WTC11 (cell line): Measurements from ENCODE around the gene U2AF1L4. TPM values are rescaled to one million over a fixed set of nuclear protein-coding genes. Genes with fewer than 3 reads are reported as not detected.

Experiments
- ATAC-seq: fragments of 200-7000 bp; cut with Tn5 transposase; 2 replicates; pipeline ENCODE4 v1.10.0; 2021; ENCODE audit warnings: mild to moderate bottlenecking, moderate library complexity
- CTCF ChIA-PET: fragments of 300-600 bp; sonication (Branson Sonifier 250); formaldehyde crosslinking; loops from one replicate; lab custom pipeline; 2021; ENCODE audit warnings: antibody characterized with exemption; lab: Charles Lee
- POLR2A ChIA-PET: fragments of 350-600 bp; sonication (Branson Sonifier 250); formaldehyde crosslinking; loops from one replicate; lab custom pipeline; 2021; ENCODE audit warnings: antibody characterized with exemption; lab: Charles Lee
- DNase-seq: peaks from one replicate; pipeline ENCODE4 v3.0.0; 2021; ENCODE audit warnings: low spot score
- H3K27ac Mint-ChIP-seq: 2 replicates; pipeline ENCODE4 v1.8.0; 2021; ENCODE audit warnings: mixed read lengths
- H3K27me3 Mint-ChIP-seq: 2 replicates; pipeline ENCODE4 v1.8.0; 2021; ENCODE audit warnings: low read depth, mild to moderate bottlenecking, moderate library complexity, mixed read lengths
- H3K36me3 Mint-ChIP-seq: 2 replicates; pipeline ENCODE4 v1.8.0; 2021; ENCODE audit warnings: mixed read lengths
- H3K4me1 Mint-ChIP-seq: 2 replicates; pipeline ENCODE4 v1.8.0; 2022; ENCODE audit warnings: mixed read lengths
- H3K4me3 Mint-ChIP-seq: 2 replicates; pipeline ENCODE4 v1.8.0; 2021; ENCODE audit warnings: mild to moderate bottlenecking, moderate library complexity, mixed read lengths
- H3K9me3 Mint-ChIP-seq: 2 replicates; pipeline ENCODE4 v1.8.0; 2021; ENCODE audit warnings: mixed read lengths
- AFF4 ChIP-seq: sonication (generic); formaldehyde crosslinking; IDR thresholded peaks from 2 replicates; pipeline ENCODE4 v1.8.1; 2023; ENCODE audit warnings: mild to moderate bottlenecking, missing genetic modification reagents, borderline replicate concordance
- ARID4B ChIP-seq: sonication (generic); formaldehyde crosslinking; IDR thresholded peaks from 2 replicates; pipeline ENCODE4 v1.8.0; 2023; ENCODE audit warnings: missing genetic modification reagents, mild to moderate bottlenecking, borderline replicate concordance
- ATF2 ChIP-seq: sonication (generic); formaldehyde crosslinking; IDR thresholded peaks from 2 replicates; pipeline ENCODE4 v1.8.1; 2022; ENCODE audit warnings: low read depth, missing genetic modification reagents, borderline replicate concordance
- E2F4 ChIP-seq: sonication (generic); formaldehyde crosslinking; IDR thresholded peaks from 2 replicates; pipeline ENCODE4 v1.8.1; 2022; ENCODE audit warnings: low read depth, mild to moderate bottlenecking, moderate library complexity, missing genetic modification reagents, borderline replicate concordance
- ETV6 ChIP-seq: sonication (generic); formaldehyde crosslinking; IDR thresholded peaks from 2 replicates; pipeline ENCODE4 v1.8.1; 2022; ENCODE audit warnings: mild to moderate bottlenecking, missing genetic modification reagents
- FOXK1 ChIP-seq: sonication (generic); formaldehyde crosslinking; IDR thresholded peaks from 2 replicates; pipeline ENCODE4 v1.8.0; 2022; ENCODE audit warnings: mild to moderate bottlenecking, moderate library complexity, missing genetic modification reagents
- FOXP1 ChIP-seq: sonication (generic); formaldehyde crosslinking; IDR thresholded peaks from 2 replicates; pipeline ENCODE4 v1.8.0; 2022; ENCODE audit warnings: missing genetic modification reagents, mild to moderate bottlenecking, moderate library complexity, borderline replicate concordance
- GTF2I ChIP-seq: fragments of 250-450 bp; sonication (Bioruptor Pico); conservative IDR thresholded peaks from 2 replicates; pipeline ENCODE4 v1.4.0; 2021; ENCODE audit warnings: mild to moderate bottlenecking
- KAT7 ChIP-seq: sonication (generic); formaldehyde crosslinking; IDR thresholded peaks from 2 replicates; pipeline ENCODE4 v1.8.1; 2023; ENCODE audit warnings: missing genetic modification reagents, mild to moderate bottlenecking, borderline replicate concordance
- MAX ChIP-seq: sonication (generic); formaldehyde crosslinking; IDR thresholded peaks from 2 replicates; pipeline ENCODE4 v1.8.0; 2022; ENCODE audit warnings: mild to moderate bottlenecking, missing genetic modification reagents
- MLX ChIP-seq: sonication (generic); formaldehyde crosslinking; IDR thresholded peaks from 2 replicates; pipeline ENCODE4 v1.8.1; 2023; ENCODE audit warnings: mild to moderate bottlenecking, missing genetic modification reagents, moderate library complexity
- MYBL2 ChIP-seq: sonication (generic); formaldehyde crosslinking; IDR thresholded peaks from 2 replicates; pipeline ENCODE4 v1.8.1; 2023; ENCODE audit warnings: mild to moderate bottlenecking, moderate library complexity, missing genetic modification reagents
- PRRX2 ChIP-seq: fragments of 250-450 bp; sonication (Bioruptor Pico); IDR thresholded peaks from 2 replicates; pipeline ENCODE4 v1.8.0; 2021; ENCODE audit warnings: mild to moderate bottlenecking
- RORB ChIP-seq: fragments of 250-450 bp; sonication (Bioruptor Pico); IDR thresholded peaks from 2 replicates; pipeline ENCODE4 v1.9.0; 2021; ENCODE audit warnings: mild to moderate bottlenecking
- STAT6 ChIP-seq: sonication (generic); formaldehyde crosslinking; conservative IDR thresholded peaks from 2 replicates; pipeline ENCODE4 v1.8.1; 2023; ENCODE audit warnings: mild to moderate bottlenecking, low read depth, missing genetic modification reagents, moderate library complexity
- ZNF263 ChIP-seq: sonication (generic); formaldehyde crosslinking; IDR thresholded peaks from 2 replicates; pipeline ENCODE4 v1.8.1; 2022; ENCODE audit warnings: low read depth, mild to moderate bottlenecking, moderate library complexity, missing genetic modification reagents
- ZNF423 ChIP-seq: fragments of 250-450 bp; sonication (Bioruptor Pico); IDR thresholded peaks from 2 replicates; pipeline ENCODE4 v2.1.2; 2022; ENCODE audit warnings: mild to moderate bottlenecking, moderate library complexity
- ZNF512 ChIP-seq: sonication (generic); formaldehyde crosslinking; IDR thresholded peaks from 2 replicates; pipeline ENCODE4 v1.8.1; 2022; ENCODE audit warnings: missing genetic modification reagents, borderline replicate concordance
- total RNA-seq: library from RNA; stranded (reverse); gene quantifications from 3 replicates; pipeline ENCODE4 v1.2.3, GENCODE V29; 2021

Gene U2AF1L4
- total RNA-seq, 1 experiment from 2014 or later = 20.9 TPM

GRCh38 chr19:35793381-35794165 lies 48.4 kb upstream of the U2AF1L4 start (continued):
- no peak for TF ChIP-seq ARID4B
- TF ChIP-seq E2F4 (CRISPR knock-in tag) = no peak
- TF ChIP-seq, all 79 proteins: peak for 0

GRCh38 chr19:35792888-35793287 lies 47.7 kb upstream of the U2AF1L4 start:
- CTCF ChIA-PET = interaction anchor here (0.5 to 2.8 kb wide), 2 partner anchors 8 to 113 kb away, joined by 4 to 11 read pairs; no protein-coding TSS in a partner anchor
- no peak overlapping the region for H3K27ac Mint-ChIP-seq
- peaks cover 32% of the 10 kb centered on the region for H3K27me3 Mint-ChIP-seq
- H3K36me3 Mint-ChIP-seq = no peaks in the 10 kb centered on the region
- POLR2A ChIA-PET = no interaction called here
- ATAC-seq (no peak), DNase-seq (no peak)
- no peak overlapping the region for H3K4me3 Mint-ChIP-seq
- H3K9me3 Mint-ChIP-seq = no peaks in the 10 kb centered on the region
- H3K4me1 Mint-ChIP-seq = peaks cover 9% of the 10 kb centered on the region
- TF ChIP-seq FOXK1 (CRISPR knock-in tag) (no peak), MAX (no peak), ZNF423 (no peak), ETV6 (CRISPR knock-in tag) (no peak), RORB (CRISPR knock-in tag) (no peak), FOXP1 (CRISPR knock-in tag) (no peak), PRRX2 (CRISPR knock-in tag) (no peak), MLX (CRISPR knock-in tag) (no peak), MYBL2 (no peak), ZNF263 (CRISPR knock-in tag) (no peak), ZNF512 (no peak), AFF4 (CRISPR knock-in tag) (no peak), ATF2 (CRISPR knock-in tag) (no peak), GTF2I (CRISPR knock-in tag) (no peak), STAT6 (no peak), KAT7 (CRISPR knock-in tag) (no peak)
